Lower lobe of right lung (tissue), 2 donors: ENCODE data around the gene MCTP2. TPM values are rescaled to one million over a fixed set of nuclear protein-coding genes. Genes with fewer than 3 reads are reported as not detected.

Source experiments
- ATAC-seq, 2 donors: fragments of 200-7000 bp; cut with Tn5 transposase; one replicate each; pipeline ENCODE4 v1.9.1; 2020 to 2022; ENCODE audit warnings: mild to moderate bottlenecking in 2 of 2, moderate library complexity in 2 of 2
- DNase-seq: peaks from one replicate; pipeline ENCODE4 v3.0.0-alpha.2; 2020
- H3K27ac ChIP-seq: fragments of 200-600 bp; one replicate; pipeline ENCODE4 v1.8.0; 2022
- H3K27me3 ChIP-seq: fragments of 200-600 bp; one replicate; pipeline ENCODE4 v1.8.0; 2022; ENCODE audit warnings: low read depth
- H3K36me3 ChIP-seq: fragments of 200-600 bp; one replicate; pipeline ENCODE4 v1.8.0; 2022; ENCODE audit warnings: mild to moderate bottlenecking
- H3K4me1 ChIP-seq: fragments of 200-600 bp; one replicate; pipeline ENCODE4 v1.8.0; 2022
- H3K4me3 ChIP-seq: fragments of 200-600 bp; one replicate; pipeline ENCODE4 v1.8.0; 2022; ENCODE audit warnings: mild to moderate bottlenecking
- H3K9me3 ChIP-seq: fragments of 200-600 bp; one replicate; pipeline ENCODE4 v1.8.0; 2022
- intact Hi-C: fragments of 100-400 bp; cut with DNase I; formaldehyde crosslinking; loops from one replicate; pipeline ENCODE4 v1.11.0; 2022
- total RNA-seq: library from RNA; stranded (reverse); fragmentation: NEBNext Ultra II Directional; extraction: Animal tissue kit (Norgen Biotek cat#: 25700); gene quantifications from one replicate; pipeline ENCODE4 v1.2.1, GENCODE V29; 2021
- TF ChIP-seq, protein P1 (sequence below): fragments of 200-600 bp; IDR thresholded peaks from one replicate; pipeline ENCODE4 v1.8.0; 2022; ENCODE audit warnings: antibody characterized with exemption, mild to moderate bottlenecking
- donor health status: DM: no; HTN: yes; CAD: no; lungs with severe emphysema.

The MCTP2 gene
- total RNA-seq, 1 donor from 2014 or later = 36.1 TPM

DNA sequence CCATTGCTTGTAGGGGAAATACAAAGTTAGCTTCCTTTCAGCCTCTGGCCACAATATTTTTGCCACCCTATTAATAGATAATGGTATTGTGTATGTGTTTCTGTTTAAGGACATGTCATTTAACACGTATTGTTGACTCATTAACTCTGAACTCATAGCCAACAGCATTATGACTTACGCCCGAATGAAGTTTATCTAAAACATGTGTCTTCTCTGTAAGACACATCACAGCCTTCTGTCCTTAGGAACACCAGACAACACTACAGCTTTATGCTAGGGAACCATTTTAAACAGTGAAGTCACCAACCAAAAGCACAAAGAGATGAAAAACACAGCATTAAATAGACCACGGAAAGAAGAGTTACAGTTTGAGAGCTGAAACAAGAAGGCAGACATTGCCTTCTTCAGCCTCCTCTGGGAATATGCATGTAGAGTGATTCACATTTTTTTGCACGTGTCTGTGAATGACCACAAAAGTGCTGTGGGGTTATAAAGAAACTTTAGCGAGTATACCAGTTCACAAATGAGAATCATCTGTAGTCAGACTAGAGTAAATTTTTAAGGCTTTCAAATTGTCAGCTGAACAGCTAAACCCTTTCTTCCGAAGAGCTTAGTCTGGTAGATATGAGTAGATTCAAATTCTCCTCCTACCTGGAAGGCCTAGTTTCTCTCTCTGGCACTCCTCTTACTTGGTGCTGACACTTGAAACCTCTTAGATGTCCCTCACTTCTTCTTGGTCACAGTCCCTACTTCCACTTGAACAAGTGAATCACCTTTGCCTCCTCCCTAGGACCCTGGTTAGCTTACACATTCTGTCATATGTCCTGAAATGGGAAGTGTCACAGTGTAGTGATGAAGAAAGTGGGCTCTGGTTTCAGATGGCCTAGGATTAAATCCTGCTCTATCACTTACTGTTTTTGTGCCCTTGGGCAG, 32.2 kb downstream of the MCTP2 start:
- Histone ChIP-seq H3K36me3 (no peaks in the 10 kb centered on the region), H3K27me3 (no peaks in the 10 kb centered on the region), H3K27ac (no peak overlapping the region), H3K9me3 (no peaks in the 10 kb centered on the region), H3K4me1 (peaks cover 15% of the 10 kb centered on the region), H3K4me3 (no peak overlapping the region)
- DNase-seq (no peak), ATAC-seq (peak; percentile 45 to 46)
- intact Hi-C loops = no loop called here
- TF ChIP-seq, protein P1, sequence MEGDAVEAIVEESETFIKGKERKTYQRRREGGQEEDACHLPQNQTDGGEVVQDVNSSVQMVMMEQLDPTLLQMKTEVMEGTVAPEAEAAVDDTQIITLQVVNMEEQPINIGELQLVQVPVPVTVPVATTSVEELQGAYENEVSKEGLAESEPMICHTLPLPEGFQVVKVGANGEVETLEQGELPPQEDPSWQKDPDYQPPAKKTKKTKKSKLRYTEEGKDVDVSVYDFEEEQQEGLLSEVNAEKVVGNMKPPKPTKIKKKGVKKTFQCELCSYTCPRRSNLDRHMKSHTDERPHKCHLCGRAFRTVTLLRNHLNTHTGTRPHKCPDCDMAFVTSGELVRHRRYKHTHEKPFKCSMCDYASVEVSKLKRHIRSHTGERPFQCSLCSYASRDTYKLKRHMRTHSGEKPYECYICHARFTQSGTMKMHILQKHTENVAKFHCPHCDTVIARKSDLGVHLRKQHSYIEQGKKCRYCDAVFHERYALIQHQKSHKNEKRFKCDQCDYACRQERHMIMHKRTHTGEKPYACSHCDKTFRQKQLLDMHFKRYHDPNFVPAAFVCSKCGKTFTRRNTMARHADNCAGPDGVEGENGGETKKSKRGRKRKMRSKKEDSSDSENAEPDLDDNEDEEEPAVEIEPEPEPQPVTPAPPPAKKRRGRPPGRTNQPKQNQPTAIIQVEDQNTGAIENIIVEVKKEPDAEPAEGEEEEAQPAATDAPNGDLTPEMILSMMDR = no peak

DNA sequence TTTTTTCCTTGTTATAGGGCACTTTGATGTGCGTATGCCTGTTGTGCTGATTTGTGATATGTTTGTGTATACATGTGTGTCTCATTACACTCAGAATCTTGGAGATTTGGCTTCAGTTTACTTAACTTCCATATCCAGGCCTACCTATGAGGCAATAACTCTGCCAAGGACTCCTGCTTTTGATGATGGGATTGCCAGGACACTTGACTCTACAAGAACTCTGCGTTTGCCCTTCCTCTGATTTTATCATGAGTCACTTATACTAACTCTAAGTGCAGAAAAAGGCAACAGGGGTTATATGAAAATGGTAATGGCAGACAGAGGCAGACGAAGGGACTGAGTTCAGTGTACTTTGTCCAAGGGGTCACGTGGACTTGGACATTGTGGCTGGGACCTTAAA, 33.6 kb downstream of the MCTP2 start:
- ATAC-seq = peak; percentile 62 to 84
- intact Hi-C loops = no loop called here
- Histone ChIP-seq H3K27ac (no peak overlapping the region), H3K4me3 (no peak overlapping the region), H3K27me3 (no peaks in the 10 kb centered on the region), H3K9me3 (no peaks in the 10 kb centered on the region), H3K4me1 (peaks cover 3% of the 10 kb centered on the region), H3K36me3 (no peaks in the 10 kb centered on the region)
- TF ChIP-seq, protein P1 = no peak
- DNase-seq = no peak

DNA sequence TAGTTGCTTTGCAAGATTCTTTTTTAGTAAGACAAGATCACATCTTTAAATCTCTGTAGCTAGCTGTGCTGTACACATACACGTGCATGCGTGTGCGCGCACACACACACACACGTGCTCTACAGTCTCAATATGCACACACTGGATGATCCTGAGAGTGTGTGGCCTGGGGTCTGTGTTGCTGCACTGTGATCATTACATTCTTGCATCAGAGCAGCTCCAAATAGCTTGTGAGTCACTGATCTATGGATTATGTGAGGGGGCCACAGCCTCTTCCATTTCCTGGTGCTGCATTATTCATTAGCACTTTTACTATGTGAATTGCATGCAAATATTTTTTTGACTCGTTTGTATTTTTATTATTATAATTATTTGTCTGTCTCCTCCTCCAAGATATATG, 34.6 kb downstream of the MCTP2 start:
- TF ChIP-seq, protein P1 = no peak
- intact Hi-C loops = no loop called here
- Histone ChIP-seq H3K27me3 (no peaks in the 10 kb centered on the region), H3K4me1 (no peaks in the 10 kb centered on the region), H3K9me3 (no peaks in the 10 kb centered on the region), H3K27ac (no peak overlapping the region), H3K36me3 (no peaks in the 10 kb centered on the region), H3K4me3 (no peak overlapping the region)
- DNase-seq (no peak), ATAC-seq (no peak)

DNA sequence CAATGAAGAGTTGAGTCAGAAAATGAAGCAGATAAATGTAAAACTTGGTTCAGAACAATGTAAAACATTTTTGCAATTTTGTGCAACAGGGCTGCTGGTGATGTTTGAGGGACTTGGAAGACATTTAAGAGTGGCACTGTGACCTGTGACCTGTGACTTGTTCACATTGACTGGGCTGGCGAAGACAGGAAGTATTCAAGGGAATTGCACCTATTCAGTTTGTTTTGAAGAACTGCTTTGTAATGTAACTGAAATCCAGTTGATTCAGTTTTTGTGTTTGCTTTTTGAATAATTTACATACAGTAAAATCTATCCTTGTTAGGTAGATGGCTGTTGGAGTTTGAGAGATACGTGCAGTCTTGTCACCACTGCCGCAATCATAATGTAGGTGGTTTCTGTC, 35.4 kb downstream of the MCTP2 start:
- Histone ChIP-seq H3K27me3 (no peaks in the 10 kb centered on the region), H3K27ac (no peak overlapping the region), H3K4me3 (no peak overlapping the region), H3K9me3 (no peaks in the 10 kb centered on the region), H3K4me1 (no peaks in the 10 kb centered on the region), H3K36me3 (no peaks in the 10 kb centered on the region)
- no peak for ATAC-seq
- TF ChIP-seq, protein P1 = no peak
- no peak for DNase-seq
- intact Hi-C loops = no loop called here

DNA sequence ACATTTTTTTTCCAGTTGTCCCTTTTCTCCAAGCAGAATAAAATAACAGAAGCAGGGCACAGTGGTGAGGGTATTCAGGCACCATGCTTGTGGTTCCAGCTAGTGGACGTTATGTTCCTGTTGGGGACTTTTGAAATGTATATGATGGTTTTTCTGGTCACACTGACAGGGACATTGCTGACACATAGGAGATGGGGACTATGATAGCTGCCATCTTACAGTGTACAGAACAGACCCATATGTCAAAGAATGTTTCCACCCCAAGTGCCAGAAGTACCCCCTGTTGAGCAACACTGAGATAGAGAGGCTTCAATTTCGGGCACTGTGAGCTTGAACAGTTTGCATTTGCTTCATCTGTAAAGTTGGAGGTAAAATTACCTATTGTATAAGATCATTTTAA, 38.6 kb downstream of the MCTP2 start:
- no peaks in the 10 kb centered on the region for H3K4me1 ChIP-seq
- TF ChIP-seq, protein P1 = no peak
- intact Hi-C loops = no loop called here

More for the DNA sequence above, 38.6 kb downstream of the MCTP2 start:
- no peak for ATAC-seq
- H3K4me3 ChIP-seq = no peak overlapping the region
- no peaks in the 10 kb centered on the region for H3K9me3 ChIP-seq
- H3K27ac ChIP-seq = no peak overlapping the region
- H3K27me3 ChIP-seq = no peaks in the 10 kb centered on the region
- DNase-seq = no peak
- H3K36me3 ChIP-seq = no peaks in the 10 kb centered on the region
